RPMI8226 (cell line): ENCODE measurements around the gene CHAF1B.
"Not testable (repeated sequence)": the region's sequence is repeated elsewhere in the genome, so short reads cannot be mapped to it uniquely, and the experiment has no call there.

Experiments used
- DNase-seq: peaks from one replicate; pipeline ENCODE4 v3.0.0-alpha.2; 2015

CHAF1B gene

DNA sequence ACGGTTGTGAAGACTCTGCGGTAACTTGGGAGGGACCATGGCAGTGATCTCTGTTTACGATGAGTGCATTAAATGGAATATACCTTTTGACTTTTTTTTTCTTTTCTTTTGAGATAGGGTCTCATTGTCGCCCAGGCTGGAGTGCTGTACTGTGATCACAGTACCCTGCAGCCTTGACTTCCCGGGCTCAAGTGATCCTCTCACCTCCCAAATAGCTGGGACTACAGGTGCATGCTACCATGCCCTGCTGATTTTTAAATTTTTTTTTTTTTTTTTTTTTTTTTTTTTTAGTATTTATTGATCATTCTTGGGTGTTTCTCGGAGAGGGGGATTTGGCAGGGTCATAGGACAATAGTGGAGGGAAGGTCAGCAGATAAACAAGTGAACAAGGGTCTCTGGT lies 6.5 kb downstream of the CHAF1B start:
- not testable (repeated sequence) for DNase-seq

DNA sequence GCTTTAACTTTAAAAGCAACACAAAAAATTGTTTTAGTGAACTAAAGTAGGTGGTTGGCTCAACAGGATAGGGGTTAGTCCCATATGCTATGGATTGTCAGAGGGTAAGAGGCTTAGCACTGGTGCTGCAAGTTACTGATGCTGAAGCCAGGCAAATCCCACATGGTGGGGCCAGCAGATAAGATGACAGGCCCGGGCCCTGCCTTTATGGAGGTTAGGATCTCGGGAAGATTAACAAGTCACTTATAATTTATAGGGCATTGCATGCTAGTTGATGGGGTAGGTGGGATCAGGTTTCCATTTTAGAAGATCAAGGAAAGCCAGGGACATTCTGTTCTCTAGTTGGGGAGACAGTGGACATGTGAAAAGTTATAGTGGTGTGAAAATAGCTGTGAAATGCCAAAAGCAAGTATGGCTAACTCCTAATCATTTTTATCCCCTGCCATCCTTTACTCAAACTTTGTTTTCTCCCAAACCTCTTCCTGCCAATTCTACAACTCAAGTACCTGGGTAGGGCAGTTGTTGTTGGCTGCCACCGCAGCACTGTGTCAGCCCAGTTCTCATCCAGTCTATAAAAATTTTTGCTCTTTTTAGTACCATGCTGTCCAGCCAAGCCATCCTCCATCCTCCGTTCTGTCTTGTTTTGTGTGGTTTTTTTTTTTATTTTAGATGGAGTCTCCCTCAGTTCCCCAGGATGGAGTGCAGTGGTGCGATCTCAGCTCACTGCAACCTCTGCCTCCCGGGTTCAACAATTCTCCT lies 10.3 kb downstream of the CHAF1B start:
- DNase-seq = no peak

DNA sequence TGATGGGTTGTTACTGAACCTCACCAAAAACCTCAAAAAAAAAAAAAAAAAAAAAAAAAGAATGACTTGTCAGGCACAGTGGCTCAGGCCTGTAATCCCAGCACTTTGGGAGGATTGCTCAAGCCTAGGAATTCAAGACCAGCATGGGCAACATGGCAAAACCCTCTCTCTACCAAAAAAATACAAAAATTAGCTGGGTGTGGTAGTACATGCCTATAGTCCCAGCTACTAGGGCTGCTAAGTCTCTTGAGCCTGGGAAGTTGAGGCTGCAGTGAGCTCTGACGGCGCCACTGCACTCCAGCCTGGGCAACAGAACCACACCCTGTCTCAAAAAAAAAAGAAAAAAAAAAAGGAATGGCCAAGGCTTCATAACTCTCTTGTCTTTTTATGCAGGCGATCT lies 11.1 kb downstream of the CHAF1B start:
- no peak for DNase-seq

DNA sequence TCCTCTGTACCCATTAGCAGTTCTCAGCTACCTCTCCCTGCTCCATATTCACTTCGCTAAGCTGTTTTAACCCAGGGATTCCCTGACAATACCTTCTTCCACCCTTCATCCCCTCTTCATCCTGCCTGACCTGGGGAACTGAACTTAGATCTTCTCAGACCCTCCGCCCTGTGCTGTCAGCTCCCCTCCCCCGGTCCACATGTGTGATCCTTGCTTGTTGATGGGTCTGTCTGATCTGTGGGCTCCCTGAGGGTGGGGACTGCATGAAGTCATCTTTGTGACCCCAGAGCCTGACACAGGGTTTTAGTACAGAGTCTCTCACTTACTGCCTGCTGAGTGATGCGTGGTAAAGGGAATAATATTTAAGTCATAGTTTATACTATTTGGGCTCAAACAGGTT lies 11.8 kb downstream of the CHAF1B start:
- no peak for DNase-seq

DNA sequence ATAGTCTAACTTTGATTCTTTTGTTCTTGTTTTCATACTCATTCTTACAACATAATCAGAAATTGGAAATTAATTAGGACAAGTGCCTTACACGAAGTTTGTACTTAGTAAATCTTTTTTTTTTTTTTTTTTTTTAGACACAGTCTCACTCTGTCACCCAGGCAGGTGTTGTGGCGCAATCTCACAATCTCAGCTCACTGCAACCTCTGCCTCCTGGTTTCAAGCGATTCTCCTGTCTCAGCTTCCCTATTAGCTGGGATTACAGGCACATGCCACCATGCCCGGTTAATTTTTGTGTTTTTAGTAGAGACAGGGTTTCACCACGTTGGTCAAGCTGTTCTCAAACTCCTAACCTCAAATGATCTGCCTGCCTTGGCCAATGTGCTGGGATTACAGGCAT lies 12.4 kb downstream of the CHAF1B start:
- no peak for DNase-seq

DNA sequence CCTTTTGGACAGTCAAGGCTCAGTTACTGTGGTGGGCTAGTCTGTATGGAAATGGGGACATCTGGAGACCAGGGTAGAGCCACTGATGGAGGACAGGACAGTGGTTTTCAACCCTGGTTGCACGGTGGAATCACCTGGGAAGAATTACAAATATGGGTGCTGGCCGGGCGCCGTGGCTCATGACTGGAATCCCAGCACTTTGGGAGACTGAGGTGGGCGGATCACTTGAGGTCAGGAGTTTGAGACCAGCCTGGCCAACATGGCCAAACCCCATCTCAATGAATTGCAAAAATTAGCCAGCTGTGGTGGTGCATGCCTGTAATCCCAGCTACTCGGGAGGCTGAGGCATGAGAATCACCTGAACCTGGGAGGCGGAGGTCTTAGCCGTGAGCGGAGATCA lies 14.5 kb downstream of the CHAF1B start:
- not testable (repeated sequence) for DNase-seq

DNA sequence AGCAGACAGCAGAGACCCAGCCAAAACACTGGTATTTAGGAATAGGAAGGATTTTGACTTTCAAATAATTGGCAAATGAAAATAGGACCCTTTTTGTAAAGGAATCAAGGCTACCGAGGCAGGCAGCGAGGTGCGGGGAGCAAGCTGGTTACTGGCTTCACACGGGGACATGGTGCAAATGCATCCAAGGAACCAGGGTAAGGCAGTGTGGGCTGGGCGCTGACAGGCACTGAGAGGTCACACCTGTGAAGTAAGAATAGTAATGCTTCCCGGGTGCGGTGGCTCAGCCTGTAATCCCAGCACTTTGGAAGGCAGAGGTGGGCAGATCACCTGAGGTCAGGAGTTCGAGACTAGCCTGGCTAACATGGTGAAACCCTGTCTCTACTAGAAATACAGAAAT lies 15.5 kb downstream of the CHAF1B start:
- no peak for DNase-seq

DNA sequence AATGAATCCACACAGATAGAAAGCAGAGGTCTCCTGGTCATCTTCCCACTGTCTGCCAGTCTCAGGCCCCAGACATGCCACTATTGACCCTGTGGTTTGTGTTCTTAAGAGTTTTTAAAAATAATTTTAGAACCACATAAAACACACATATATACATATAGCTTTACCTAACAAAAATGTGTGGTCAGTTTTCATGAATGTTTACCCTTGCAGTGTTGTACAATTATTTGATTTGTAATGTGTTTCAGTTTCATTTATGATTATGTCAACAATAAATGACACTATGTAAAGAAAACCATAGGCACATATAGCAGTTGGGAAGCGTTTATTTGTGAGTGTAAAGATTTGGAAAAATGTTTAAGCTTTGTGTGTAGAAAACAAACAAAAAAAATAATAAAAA lies 17.1 kb downstream of the CHAF1B start:
- no peak for DNase-seq

DNA sequence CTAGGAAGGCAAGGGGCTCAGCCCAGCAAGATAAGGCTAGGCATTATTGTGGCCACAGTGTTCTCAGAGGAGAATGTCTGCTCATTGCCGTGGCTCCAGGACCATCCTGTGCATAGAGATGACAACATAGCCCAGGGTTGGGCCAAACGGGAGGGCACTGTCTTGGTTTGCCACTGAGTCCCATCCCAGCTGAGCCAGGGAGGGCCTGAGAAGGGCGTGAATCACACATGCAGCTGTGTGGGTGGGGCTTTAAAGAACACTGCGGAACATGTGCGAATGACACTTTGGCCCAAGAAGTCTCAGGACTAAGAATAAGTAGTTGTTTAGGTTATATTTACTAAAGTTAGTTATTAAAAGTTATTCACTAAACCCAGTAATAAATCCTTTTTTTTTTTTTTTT lies 18.5 kb downstream of the CHAF1B start:
- no peak for DNase-seq

DNA sequence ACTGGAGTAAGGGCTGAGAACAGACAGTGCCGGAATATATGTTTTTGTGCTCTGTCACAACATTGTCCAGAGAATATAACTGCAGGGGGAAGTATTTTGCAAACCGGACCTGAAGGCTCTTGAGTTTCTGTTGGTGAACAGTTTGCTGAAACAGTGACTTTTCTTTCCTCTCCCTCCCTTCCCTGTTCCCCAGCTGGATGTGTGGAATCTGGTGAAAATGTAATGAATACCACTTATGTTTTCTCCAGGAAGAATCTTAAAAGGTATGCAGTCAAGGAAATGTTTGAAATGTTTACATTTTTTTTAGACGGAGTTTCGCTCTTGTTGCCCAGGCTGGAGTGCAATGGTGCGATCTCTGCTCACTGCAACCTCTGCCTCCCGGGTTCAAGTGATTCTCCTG lies 23.4 kb downstream of the CHAF1B start:
- no peak for DNase-seq

DNA sequence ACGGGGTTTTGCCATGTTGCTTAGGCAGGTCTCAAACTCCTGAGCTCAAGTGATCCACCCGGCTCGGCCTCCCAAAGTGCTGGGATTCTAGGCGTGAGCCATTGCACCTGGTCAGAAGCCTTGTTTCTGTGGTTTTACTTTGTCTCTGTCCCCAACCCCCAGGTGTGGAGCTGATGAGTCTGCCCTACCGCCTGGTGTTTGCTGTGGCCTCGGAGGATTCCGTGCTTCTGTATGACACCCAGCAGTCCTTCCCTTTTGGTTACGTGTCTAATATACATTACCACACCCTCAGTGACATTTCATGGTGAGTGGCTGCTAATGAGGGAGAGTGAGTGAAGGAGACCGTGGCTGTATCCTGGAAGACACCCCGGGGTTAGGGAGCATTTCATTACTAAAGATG lies 26.1 kb downstream of the CHAF1B start:
- peak; percentile 79 for DNase-seq

DNA sequence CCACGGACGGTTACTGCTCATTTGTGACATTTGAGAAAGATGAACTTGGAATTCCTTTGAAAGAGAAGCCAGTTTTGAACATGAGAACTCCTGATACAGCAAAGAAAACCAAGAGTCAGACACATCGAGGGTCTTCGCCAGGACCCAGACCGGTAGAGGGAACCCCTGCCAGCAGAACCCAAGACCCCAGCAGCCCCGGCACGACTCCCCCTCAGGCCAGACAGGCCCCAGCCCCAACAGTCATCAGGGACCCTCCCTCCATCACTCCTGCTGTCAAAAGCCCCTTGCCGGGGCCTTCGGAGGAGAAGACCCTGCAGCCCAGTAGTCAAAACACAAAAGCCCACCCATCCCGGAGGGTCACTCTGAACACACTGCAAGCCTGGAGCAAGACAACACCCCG lies 27.7 kb downstream of the CHAF1B start:
- no peak for DNase-seq

DNA sequence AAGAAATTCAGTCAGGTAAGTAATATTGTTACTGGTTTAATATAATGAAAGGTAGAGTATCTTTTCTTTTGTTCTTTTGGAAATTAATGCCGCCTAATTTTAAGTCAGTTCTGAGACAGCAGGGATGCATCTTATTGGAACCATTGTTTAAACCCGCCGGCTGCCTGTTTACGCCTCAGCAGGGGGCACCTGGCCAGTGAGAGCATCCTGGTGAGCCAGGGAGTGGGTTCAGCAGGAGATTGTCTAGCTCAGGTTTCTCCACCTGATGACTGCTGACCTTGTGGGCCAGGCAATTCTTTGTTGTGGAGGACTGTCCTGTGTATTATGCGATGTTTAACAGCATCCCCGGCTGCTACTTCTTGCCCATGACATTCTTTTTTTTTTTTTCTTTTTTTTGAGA lies 30.2 kb downstream of the CHAF1B start:
- DNase-seq = no peak

DNA sequence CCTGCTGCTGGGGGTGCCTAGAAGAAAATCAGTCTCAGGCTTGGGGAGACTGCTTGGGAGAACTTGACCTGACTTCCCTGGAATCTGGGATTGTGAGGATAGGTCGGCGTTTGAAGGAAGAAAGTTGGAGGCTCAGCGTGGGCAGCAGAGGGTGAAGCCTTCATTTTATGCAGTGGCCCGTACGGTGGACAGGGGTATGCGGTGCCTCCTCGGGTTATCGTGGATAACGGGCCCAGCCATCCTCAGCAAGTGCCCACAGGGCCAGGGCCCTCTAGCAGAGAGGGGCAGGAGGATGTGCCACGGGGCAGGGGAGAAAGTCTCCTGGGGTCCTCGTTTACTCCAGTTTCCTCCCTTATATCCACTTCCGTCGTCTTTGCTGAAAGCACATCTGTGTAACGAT lies 34.0 kb downstream of the CHAF1B start:
- no peak for DNase-seq

DNA sequence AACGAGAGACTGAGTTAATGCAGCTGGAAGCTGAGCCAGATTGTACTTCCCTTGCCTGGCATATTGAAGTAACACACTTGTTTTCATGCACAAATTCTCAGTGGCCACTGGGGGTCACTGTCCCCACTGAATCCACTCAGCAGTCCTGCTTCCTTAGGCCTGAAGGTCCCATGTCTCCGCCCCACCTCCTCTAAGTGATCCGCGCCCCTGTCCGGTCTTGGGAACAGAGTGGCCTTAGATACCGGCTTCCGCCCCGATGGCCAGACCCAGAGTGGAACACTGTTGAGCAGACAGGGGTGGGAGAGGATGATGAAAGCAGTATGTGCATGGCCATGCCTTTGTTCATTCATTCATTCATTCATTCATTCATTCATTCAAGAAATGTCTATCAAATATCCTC lies 34.8 kb downstream of the CHAF1B start:
- peak; percentile 87 for DNase-seq

DNA sequence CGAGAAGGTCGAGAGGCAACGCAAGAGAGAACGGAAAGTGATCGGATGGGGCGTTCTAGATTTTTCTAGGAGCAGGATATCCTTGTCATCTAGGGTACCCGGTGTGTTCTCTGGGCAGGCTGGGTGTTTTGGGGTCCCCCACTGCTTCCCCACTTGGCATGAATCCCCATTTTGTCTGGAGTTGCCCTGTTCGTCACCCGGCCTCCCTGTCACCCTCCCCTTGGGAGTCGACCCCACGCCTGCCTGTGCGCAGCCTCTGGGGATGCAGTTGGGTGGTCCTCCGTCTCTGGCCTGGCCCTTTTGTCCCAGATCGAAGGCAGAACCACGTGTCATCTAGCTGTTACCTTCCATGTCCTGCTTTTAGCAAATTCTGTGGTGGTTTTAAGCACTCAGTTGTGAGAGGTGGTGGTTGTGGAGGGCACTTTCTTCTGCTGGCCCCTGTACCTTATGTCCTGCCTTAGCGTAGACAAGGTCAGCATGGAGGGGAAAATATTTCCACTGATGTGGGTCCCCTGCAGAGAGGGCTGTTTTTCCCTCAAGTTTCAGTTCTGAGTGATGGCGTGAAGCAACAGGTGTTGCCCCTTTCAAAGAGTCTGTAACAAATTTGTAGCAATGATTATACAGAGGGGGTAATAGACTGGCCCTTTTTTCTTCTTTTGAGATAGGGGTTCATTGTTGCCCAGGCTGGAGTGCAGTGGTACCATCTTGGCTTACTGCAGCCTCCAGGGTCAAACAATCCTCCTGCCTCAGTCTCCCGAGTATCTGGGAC lies 35.6 kb downstream of the CHAF1B start:
- no peak for DNase-seq

DNA sequence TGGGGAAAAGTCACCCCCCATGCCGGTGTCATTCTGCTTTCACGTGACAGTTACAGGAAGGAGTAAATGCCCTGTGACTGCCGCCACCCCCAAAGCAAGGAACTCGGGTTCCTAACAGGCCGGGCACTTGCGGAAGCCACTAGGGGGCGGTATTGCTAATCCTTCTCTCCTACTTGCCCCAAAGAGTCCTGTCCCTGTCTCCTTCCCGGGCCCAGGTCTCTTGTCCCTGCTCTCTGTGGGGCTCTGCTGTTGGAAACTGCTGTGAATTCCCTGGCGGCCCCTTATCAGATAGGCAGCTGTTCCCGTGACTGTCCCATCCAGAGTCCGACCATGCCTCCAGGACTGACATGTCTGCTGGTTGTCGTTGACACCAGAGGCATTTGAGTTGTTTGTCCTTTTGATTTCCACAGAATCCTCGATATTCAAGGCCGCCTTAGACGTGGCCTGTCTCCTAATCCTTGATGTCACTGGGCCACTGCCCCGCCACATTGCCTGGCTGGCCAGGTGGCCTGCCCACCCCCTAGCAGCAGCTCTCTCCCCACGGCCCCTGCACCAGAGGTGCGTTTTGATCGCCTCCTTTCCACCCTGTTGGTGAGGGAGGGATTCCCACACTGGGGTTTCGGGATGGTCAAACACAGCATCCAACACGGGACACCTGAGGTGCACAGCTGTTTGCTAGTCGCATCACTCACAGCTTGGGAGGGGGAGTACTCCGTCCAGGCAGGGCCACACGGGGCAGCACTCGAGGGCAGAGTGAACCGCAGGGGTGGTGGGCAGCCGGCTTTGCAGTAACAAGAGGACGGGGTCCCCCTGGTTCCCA lies 37.3 kb downstream of the CHAF1B start:
- DNase-seq = peak; percentile 83

DNA sequence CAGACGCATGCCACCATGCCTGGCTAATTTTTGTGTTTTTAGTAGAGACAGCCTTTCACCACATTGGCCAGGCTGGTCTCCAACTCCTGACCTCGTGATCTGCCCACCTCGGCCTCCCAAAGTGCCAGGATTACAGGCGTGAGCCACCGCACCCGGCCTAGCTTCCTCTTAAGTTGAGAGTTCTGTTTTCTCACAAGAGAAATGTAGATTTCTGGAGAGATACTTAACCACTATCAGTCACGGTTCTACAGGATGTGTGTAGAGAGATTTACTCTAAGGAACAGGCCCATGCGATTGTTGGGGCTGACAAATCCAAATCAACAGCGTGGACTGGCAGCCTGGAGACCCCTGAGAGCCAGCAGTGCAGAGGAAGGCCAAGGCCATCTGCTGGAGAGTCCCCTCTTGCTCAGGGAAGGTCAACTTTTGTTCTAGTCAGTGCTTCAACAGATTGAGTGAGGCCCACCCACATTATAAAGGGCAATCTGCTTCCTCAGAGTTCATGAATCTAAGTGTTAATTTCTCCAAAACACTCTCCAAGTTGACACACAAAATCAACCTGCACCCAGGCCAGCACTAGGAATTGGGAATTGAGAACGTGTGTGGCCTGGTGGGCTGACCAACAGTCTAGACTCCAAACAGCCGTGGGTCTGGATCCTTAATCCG lies 38.7 kb downstream of the CHAF1B start:
- DNase-seq = no peak

DNA sequence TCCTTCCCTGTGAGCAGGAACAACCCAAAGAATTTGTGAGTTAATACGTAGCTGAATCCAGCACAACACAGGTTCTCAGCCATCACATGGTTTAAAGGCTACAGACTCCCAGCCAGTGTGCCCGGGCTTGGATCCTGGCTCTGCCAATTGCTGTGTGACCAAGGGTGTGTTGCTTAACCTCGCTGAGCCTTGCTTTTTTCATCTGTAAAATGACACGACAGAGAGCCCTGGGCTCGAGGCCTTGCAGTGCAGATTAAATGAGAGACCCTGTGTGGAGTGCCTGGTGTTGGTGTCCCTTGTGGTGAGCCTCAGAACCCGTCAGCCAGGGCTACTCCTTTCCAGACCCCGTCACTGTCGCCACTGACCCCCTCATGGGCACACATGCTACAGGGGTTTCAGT lies 39.4 kb downstream of the CHAF1B start:
- no peak for DNase-seq

DNA sequence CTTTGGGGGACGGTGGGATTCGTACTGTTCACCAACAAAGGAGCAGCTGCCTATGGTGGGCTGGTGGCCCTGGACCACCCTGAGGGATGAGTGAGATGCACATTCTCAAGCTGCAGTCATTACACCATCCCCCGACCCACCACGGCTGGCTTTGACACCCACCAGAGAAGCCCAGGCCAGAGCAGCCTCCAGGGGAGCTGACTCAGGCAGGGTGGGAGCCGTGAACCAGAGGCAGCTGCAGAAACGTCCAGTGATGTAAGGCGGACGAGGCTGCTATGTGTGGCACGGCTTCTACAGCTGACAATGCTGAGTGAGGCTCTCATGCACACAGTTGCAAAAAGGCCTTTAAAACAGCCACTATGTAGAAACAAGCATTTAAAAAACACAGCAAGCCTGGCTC lies 40.1 kb downstream of the CHAF1B start:
- DNase-seq = peak; percentile 20

DNA sequence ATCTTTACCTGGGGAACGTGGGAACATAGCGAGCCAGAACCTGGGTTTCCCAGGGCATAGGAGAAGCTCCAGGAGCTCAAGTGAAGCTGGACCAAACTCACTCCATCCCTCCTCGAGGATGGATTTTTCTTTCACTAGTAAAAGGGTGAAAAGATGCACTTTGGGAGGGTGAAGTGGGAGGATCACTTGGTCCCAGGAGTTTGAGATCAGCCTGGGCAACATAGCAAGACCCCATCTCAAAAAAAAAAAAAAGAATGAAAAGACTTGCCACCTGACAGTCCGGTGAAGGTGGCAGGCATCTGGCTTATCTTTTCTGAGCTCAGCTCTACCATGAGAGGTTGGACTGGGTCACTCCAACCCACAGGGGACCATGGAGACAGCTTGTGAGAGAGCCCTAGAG lies 42.3 kb downstream of the CHAF1B start:
- no peak for DNase-seq

DNA sequence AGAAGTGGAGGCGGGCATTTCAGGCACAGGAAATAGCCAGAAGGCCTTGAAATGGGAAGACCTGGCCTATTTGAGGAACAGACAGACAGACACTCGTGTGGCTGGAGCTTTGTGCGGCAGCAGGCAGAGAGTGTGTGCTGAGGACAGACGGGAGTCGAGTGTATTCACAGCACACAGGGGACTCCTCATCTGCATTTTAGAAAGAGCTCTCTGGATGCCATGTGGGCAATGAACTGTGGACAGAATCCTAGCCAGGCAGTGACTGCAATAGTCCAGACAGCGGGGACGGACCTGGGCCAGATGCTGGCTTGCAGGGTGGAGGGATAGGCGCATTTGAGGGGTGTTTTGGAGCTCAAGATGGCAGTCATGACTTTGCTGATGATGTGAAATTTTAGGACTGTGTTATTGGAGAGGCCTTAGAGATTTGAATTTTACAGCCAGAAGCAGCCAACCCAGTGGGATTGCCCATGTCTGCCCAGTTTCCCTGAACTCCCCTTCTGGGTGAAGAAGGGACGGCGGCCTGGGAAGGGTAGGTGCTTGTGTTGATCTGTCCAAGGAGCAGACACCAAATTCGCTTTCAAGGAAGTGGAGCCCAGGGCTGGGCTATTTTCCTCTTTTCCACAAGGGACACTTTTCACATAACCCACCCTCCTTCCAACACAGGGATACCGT lies 43.7 kb downstream of the CHAF1B start:
- no peak for DNase-seq
